ENCODE measurements around the gene ARFGAP2. TPM values are rescaled to one million over a fixed set of nuclear protein-coding genes. Genes with fewer than 3 reads are reported as not detected.

The ARFGAP2 gene
- total RNA-seq, 3 donors from 2014 or later: 139 to 183 (median 175) TPM

DNA sequence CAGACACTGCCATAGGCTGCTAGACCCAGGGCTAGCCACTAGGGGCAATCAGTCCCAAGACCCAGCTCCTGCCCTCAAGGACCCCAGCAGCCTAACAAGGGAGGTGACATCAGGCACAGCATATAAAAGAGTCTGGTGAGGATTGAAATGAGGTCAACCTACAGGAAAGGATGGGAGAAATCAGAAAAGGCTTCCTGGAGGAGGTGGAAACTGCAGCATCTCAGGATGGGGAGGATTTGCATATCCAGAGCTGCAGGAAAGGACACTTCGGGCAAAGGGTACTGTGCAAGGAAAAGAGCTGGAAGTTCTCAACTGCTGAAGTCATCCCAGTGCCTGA is 2.9 kb upstream of the ARFGAP2 start:
- Histone ChIP-seq H3K36me3 (no peaks in the 10 kb centered on the region), H3K4me3 (no peak overlapping the region), H3K4me1 (peaks cover 2 to 21% of the 10 kb centered on the region in 2 donors), H3K27me3 (no peaks in the 10 kb centered on the region), H3K9me3 (no peaks in the 10 kb centered on the region), H3K27ac (no peak overlapping the region)
- TF ChIP-seq, protein P1, sequence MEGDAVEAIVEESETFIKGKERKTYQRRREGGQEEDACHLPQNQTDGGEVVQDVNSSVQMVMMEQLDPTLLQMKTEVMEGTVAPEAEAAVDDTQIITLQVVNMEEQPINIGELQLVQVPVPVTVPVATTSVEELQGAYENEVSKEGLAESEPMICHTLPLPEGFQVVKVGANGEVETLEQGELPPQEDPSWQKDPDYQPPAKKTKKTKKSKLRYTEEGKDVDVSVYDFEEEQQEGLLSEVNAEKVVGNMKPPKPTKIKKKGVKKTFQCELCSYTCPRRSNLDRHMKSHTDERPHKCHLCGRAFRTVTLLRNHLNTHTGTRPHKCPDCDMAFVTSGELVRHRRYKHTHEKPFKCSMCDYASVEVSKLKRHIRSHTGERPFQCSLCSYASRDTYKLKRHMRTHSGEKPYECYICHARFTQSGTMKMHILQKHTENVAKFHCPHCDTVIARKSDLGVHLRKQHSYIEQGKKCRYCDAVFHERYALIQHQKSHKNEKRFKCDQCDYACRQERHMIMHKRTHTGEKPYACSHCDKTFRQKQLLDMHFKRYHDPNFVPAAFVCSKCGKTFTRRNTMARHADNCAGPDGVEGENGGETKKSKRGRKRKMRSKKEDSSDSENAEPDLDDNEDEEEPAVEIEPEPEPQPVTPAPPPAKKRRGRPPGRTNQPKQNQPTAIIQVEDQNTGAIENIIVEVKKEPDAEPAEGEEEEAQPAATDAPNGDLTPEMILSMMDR (IDR thresholded peaks at IDR 0.05): peak in 2 of 3 donors; percentile 18 to 24
- no peak for TF ChIP-seq POLR2AphosphoS5 (IDR thresholded peaks at IDR 0.05)
- TF ChIP-seq POLR2A (IDR thresholded peaks at IDR 0.05): no peak
- no peak for DNase-seq (ENCODE audit: low spot score in 2 of 2)
- intact Hi-C loops (cut with DNase I; ENCODE audit: low total_unique reads): no loop called here

DNA sequence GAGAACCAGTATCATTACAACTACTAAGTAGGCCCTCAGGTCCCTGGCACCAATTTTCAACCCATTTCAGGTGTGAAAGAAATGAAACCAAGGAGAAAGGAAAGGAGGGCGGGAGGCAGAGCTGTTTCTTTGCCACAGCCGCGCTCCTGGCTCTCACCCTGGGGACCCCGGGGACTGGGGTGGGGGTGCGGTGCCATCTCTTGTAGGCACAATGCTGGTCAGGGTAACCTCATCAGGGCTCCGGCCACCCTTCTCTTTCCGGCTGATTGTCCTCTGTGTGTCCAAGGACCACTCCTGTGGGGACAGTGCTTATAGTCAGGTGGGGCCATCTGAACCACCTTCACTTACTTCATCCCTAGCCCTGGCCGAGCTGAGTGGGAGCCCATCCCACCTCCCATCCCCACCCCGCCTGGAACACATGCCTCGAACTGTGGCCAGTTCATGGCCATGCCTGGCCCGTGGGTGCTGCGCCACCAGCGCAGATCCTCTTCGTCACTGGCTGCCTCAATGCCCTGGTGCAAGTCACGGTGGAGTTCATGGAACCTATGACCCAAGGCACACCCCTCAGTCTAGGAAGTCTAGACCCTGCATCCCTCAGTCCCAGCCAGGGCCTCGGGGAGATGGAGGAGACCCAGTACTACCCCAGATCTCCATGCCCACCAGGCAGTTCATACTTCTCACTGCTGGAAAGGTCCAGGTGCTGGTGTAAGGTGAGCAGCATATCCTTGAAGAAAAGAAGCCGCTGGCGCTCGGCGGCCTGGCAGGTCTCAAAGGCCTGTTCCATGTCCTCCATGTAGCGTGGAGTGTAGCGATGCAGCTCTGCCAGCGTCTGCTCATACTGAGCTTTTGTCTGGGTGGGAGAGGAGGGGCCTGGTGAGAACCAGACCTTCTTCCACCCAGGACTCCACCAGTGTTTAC is 2.3 kb upstream of the ARFGAP2 start:
- DNase-seq (ENCODE audit: low spot score in 2 of 2): no peak
- H3K4me3 ChIP-seq: no peak overlapping the region
- H3K27ac ChIP-seq: peak overlapping the region; percentile 98 to 99
- no peak for TF ChIP-seq POLR2AphosphoS5 (IDR thresholded peaks at IDR 0.05)
- TF ChIP-seq, protein P1 (IDR thresholded peaks at IDR 0.05): no peak
- no peak for TF ChIP-seq POLR2A (IDR thresholded peaks at IDR 0.05)
- H3K36me3 ChIP-seq: no peaks in the 10 kb centered on the region
- peaks cover 2 to 18% of the 10 kb centered on the region in 2 donors for H3K4me1 ChIP-seq
- H3K9me3 ChIP-seq: no peaks in the 10 kb centered on the region
- intact Hi-C loops (cut with DNase I; ENCODE audit: low total_unique reads): no loop called here
- H3K27me3 ChIP-seq: no peaks in the 10 kb centered on the region

GRCh38 chr11:47178316-47178715 is 1.6 kb upstream of the ARFGAP2 start:
- TF ChIP-seq POLR2A (IDR thresholded peaks at IDR 0.05) (no peak), POLR2AphosphoS5 (IDR thresholded peaks at IDR 0.05) (no peak)
- intact Hi-C loops (cut with DNase I; ENCODE audit: low total_unique reads): no loop called here
- no peaks in the 10 kb centered on the region for H3K9me3 ChIP-seq
- H3K27me3 ChIP-seq: no peaks in the 10 kb centered on the region
- no peak for DNase-seq (ENCODE audit: low spot score in 2 of 2)
- peak overlapping the region; percentile 98 to 99 for H3K27ac ChIP-seq
- H3K4me1 ChIP-seq: peaks cover 2 to 18% of the 10 kb centered on the region in 2 donors
- H3K36me3 ChIP-seq: no peaks in the 10 kb centered on the region
- H3K4me3 ChIP-seq: no peak overlapping the region

DNA sequence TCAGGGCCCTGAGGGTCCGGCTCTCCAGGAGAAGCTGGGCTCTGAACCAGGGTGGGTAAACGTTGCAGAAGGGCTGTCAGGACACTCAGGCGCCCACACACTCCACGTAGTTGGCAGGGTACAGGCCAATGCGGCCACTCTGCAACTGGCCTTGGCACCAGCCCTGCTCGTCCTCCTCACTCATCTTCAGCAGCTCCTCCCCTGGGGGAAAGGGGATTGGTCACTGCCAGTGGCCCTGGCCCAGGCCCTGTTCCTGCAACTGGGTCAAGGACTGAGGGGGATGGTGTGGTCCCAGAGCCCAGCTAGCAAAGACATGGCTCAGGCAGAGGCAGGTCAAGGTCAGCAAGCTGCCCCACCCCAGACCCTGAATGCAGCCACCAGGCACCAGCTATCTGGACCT is 1.2 kb upstream of the ARFGAP2 start:
- Histone ChIP-seq H3K4me1 (peaks cover 2 to 18% of the 10 kb centered on the region in 2 donors), H3K27me3 (no peaks in the 10 kb centered on the region), H3K9me3 (no peaks in the 10 kb centered on the region), H3K27ac (peak overlapping the region; percentile 98 to 99), H3K4me3 (peak overlapping the region in 2 of 3 donors; percentile 98 to 99), H3K36me3 (peaks cover 2% of the 10 kb centered on the region)
- no peak for DNase-seq (ENCODE audit: low spot score in 2 of 2)
- TF ChIP-seq POLR2A (IDR thresholded peaks at IDR 0.05) (no peak), POLR2AphosphoS5 (IDR thresholded peaks at IDR 0.05) (no peak)
- TF ChIP-seq, protein P1 (IDR thresholded peaks at IDR 0.05): no peak
- intact Hi-C loops (cut with DNase I; ENCODE audit: low total_unique reads): no loop called here

DNA sequence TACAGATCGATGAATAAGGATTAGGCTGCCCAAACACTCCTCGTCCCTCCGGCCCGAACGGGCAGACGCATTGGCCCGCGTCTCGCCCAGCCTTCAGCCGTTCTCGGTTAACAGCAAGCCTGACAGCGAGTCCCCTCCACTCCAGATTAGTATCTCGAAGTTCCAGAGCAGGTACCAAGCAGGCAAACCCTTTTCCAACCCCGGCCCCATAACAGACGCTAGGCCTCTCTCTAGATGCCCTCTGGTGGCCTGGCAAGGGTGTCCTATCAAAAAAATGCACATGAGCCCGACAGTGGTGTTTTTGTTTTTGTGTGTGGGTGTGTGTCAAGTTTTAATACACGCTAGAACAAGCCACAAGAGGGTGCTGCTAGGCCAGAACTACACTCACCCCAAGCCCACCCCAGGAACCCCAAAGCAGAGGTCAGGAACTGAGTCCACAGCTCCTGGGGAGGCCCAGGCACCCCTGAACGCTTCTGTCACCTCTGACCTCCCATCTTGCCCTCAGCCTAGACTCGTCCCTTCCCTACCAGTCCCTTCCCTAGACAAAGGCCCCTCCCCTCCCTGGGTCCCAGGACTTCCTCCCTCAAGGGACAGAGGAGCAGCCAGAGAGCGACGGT is 658 bp upstream of the ARFGAP2 start:
- Histone ChIP-seq H3K4me3 (peak overlapping the region; percentile 97 to 99 (median 98)), H3K27ac (peak overlapping the region; percentile 98 to 99), H3K9me3 (no peaks in the 10 kb centered on the region), H3K27me3 (no peaks in the 10 kb centered on the region), H3K36me3 (peaks cover 4% of the 10 kb centered on the region), H3K4me1 (peaks cover 2 to 18% of the 10 kb centered on the region in 2 donors)
- peak; percentile 63 to 83 for DNase-seq (ENCODE audit: low spot score in 2 of 2)
- intact Hi-C loops (cut with DNase I; ENCODE audit: low total_unique reads): no loop called here
- peak in 1 of 3 donors; percentile 0 for TF ChIP-seq POLR2AphosphoS5 (IDR thresholded peaks at IDR 0.05)
- TF ChIP-seq POLR2A (IDR thresholded peaks at IDR 0.05): no peak
- TF ChIP-seq, protein P1 (IDR thresholded peaks at IDR 0.05): peak; percentile 37 to 92 (median 75)

Data from breast epithelium (tissue), 4 donors.